Right lobe of liver (tissue), 4 donors: ENCODE measurements around the gene LIMS1.

Experiments used
- CTCF ChIP-seq, 4 donors: fragments of 200-600 bp in 3 of 4; fragments of 450-650 bp in 1 of 4; IDR thresholded peaks; one replicate each; pipeline versions ENCODE4 v1.5.1 to v1.8.0; 2016 to 2022; ENCODE audit warnings: antibody characterized with exemption in 4 of 4, mild to moderate bottlenecking in 2 of 4
- POLR2A ChIP-seq: fragments of 450-650 bp; IDR thresholded peaks from one replicate; pipeline ENCODE4 v1.6.1; 2017; ENCODE audit warnings: antibody characterized with exemption, mild to moderate bottlenecking
- donor health status: DM: no; HTN: no; CAD: no.
- donor health status: DM: no; HTN: no; CAD: no.
- donor health status: DM: no; HTN: yes; CAD: no.

- no peak for TF ChIP-seq CTCF (IDR thresholded peaks at IDR 0.05)
- TF ChIP-seq POLR2A = no peak
These were observed 43.7 kb upstream of the LIMS1 start for GRCh38 chr2:108490506-108491122.
